ENCODE data around the gene RELN.

RELN gene

DNA sequence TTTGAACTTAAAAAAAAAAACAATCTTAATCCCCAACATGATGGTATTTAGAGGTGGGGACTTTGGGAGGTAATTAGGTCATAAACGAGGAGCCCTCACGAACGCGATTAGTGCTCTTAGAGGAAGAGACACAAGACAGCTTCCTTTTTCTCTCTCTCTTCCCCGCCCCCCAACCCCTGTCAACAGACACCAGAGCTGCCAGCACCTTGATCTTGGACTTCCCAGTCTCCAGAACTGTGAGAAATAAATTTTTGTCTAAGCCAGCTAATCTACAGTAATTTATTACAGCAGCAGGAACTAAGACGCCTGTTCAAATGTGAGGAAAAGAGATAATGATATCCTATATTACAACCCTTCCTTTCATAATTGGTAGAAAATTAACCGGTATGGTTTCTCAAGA lies 40.1 kb downstream of the RELN start:
- TF ChIP-seq, protein P1, sequence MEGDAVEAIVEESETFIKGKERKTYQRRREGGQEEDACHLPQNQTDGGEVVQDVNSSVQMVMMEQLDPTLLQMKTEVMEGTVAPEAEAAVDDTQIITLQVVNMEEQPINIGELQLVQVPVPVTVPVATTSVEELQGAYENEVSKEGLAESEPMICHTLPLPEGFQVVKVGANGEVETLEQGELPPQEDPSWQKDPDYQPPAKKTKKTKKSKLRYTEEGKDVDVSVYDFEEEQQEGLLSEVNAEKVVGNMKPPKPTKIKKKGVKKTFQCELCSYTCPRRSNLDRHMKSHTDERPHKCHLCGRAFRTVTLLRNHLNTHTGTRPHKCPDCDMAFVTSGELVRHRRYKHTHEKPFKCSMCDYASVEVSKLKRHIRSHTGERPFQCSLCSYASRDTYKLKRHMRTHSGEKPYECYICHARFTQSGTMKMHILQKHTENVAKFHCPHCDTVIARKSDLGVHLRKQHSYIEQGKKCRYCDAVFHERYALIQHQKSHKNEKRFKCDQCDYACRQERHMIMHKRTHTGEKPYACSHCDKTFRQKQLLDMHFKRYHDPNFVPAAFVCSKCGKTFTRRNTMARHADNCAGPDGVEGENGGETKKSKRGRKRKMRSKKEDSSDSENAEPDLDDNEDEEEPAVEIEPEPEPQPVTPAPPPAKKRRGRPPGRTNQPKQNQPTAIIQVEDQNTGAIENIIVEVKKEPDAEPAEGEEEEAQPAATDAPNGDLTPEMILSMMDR (IDR thresholded peaks at IDR 0.05), result no peak
- Histone ChIP-seq H3K4me3 (no peak overlapping the region), H3K27ac (no peak overlapping the region)
- DNase-seq (ENCODE audit: low spot score), result no peak

DNA sequence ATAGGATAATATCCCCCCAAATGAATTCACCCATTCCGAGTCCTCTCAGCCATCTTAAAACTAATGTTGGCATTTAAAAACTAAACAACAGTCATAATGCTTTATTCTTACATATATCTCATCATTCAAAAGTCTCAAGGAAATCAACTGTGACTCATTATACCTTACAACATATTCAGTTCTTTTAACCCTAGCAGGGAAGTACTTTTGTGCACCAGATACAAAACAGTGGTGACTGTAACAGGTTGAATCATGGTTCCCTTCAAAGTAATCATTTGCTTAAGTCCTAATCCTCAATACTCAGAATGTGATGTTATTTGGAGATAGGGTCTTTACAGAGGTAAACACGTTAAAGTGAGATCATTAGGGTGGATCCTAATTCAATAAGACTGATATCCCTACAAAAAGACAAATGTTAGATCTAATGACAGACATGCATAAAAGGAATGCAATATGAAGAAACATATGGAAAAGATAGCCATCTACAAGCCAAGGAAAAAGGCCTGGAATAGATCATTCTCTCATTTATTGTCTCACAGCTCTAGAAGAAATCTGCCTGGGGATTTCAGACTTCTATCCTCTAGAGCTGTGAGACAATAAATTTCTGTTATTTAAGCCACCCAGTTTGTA lies 42.3 kb downstream of the RELN start:
- DNase-seq (ENCODE audit: low spot score), result no peak
- Histone ChIP-seq H3K27ac (no peak overlapping the region), H3K4me3 (no peak overlapping the region)
- TF ChIP-seq, protein P1 (IDR thresholded peaks at IDR 0.05), result no peak

DNA sequence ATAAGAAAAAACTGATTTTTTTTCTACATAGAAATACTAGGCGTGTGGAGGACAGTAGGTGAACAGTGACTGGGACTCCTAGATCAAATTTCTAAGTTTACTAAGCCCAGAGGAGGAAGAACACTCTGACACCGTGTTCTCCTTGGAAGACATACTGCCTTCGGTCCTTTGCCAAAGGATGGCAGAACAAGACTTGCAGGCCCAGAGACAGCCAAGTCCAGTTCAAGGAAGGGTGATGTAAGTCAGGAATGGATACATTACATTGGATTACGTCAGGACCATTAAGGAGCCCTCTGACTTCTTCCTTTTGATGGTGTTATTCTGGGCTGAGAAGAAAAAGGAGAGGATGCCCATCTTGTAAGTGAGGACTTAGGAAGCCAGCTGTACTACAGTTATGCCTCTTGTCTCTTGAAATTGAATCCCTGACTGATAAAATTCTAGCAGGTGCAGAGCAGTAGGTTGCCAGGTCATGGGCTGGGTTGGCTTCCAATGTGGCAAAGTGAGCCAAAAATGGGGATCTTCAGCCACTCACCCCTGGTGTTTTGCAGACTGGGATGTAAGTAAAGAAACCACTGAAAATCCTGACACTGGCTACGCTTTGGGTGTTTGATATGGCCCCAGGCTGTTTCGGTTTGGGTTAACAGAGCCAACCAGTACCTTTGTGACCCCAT lies 45.1 kb downstream of the RELN start:
- TF ChIP-seq, protein P1 (IDR thresholded peaks at IDR 0.05), result no peak
- no peak overlapping the region for H3K27ac ChIP-seq
- no peak overlapping the region for H3K4me3 ChIP-seq
- no peak for DNase-seq (ENCODE audit: low spot score)

DNA sequence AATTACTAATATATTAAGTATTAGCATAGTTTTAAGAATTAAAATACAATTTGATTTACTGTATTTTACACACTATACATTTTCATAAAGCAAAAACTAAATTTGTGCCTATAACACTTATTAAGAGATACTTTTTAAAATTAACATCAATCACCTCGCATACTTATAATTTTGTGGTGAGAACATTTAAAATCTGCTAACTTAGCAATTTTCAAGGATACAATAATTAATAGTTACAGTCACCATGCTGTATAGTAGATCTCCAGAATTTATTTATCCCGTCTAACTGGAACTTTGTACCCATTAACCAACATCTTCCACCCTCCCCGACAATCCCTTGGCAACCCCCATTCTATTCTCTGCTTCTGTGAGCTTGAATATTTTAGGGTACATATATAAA lies 47.5 kb downstream of the RELN start:
- DNase-seq (ENCODE audit: low spot score), result no peak
- H3K4me3 ChIP-seq, result no peak overlapping the region
- TF ChIP-seq, protein P1 (IDR thresholded peaks at IDR 0.05), result no peak
- no peak overlapping the region for H3K27ac ChIP-seq

DNA sequence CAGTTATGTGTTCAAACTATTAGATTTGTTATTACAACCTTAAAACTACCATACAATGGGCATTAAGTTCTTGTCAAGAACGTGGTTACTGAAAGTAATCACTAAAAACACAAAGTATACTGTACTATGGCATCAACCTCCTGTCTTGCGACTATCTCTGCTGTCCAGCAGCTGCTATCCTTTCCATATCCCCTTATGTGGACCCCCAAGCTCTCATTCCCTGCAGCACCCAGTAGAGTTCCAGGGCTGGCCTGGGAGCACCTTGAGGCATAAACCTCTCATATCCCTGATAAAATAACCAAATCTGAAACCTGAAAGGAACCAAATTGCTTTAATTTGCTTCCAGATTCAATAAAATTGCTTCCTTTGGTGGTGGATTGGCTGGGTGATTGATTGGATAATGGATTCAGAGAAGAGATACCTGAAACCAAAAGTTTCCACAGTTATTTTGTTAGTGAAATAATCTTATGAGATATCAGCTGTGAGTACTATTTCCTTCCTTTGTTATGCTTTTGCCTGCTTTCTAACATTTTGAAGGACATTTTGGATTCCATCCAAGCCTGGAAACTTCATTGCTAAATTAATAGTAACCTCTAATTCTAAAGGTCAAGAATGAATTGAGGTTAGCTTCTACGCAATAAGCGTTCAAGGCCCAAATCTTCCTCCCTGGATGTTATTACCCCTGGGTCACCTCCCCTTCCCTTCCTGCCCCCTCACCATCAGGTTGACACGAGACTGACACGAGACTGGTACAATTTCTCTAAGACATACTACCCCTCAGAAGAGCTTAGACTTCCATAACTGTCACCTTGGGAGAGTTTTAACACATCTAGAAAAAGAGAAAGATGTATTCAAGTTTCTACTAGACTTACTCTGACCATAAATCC lies 48.8 kb downstream of the RELN start:
- no peak overlapping the region for H3K4me3 ChIP-seq
- H3K27ac ChIP-seq, result no peak overlapping the region
- TF ChIP-seq, protein P1 (IDR thresholded peaks at IDR 0.05), result no peak
- DNase-seq (ENCODE audit: low spot score), result no peak

DNA sequence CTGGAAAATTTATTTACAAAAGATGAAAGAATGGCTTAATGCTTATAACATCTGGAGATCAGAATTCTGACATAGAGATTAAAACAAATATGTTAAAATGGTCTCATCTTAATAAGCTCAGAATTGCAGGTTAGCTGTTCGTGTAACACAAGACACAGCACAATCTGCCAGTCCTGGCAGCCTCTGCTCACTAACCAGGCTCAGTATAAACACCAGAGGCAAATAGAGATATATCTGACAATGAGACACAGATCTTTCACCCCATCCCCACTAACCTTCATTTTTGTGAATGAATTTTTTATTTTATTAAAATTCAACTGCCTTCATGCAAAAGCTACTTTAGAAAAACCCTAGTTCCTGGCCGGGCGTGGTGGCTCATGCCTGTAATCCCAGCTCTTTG lies 51.8 kb downstream of the RELN start:
- TF ChIP-seq, protein P1 (IDR thresholded peaks at IDR 0.05), result no peak
- H3K4me3 ChIP-seq, result no peak overlapping the region
- no peak overlapping the region for H3K27ac ChIP-seq
- DNase-seq (ENCODE audit: low spot score), result no peak
